ENCODE measurements around the gene HTR3E.

DNA sequence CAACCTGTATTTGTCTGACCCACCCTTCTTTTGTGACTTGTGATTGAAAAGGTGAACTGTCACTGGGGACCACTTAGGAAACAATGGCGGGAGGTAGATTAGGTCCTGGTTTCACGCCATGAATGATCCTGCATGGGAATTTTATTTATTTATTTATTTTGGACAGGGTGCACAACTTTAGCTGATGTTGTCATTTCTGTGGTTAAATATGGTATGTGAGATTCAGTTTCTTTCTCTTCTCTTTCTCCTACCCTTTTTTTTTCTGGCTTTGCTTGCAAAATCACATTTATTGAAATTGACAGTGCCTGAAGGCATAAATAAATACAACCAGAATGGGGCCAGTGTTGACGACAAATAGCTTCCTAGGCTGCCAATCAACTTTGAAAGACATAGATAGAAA is 18.0 kb upstream of the HTR3E start:
- TF ChIP-seq, protein P1, sequence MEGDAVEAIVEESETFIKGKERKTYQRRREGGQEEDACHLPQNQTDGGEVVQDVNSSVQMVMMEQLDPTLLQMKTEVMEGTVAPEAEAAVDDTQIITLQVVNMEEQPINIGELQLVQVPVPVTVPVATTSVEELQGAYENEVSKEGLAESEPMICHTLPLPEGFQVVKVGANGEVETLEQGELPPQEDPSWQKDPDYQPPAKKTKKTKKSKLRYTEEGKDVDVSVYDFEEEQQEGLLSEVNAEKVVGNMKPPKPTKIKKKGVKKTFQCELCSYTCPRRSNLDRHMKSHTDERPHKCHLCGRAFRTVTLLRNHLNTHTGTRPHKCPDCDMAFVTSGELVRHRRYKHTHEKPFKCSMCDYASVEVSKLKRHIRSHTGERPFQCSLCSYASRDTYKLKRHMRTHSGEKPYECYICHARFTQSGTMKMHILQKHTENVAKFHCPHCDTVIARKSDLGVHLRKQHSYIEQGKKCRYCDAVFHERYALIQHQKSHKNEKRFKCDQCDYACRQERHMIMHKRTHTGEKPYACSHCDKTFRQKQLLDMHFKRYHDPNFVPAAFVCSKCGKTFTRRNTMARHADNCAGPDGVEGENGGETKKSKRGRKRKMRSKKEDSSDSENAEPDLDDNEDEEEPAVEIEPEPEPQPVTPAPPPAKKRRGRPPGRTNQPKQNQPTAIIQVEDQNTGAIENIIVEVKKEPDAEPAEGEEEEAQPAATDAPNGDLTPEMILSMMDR (IDR thresholded peaks at IDR 0.05), result no peak
- TF ChIP-seq EZH2 (IDR thresholded peaks at IDR 0.05), result no peak

All from neural progenitor cell (in vitro differentiated cells).